Lung microvascular endothelial cell (primary cell): Measurements from ENCODE around the gene MAPK14. TPM values are rescaled to one million over a fixed set of nuclear protein-coding genes. Genes with fewer than 3 reads are reported as not detected.

ENCODE experiments used
- DNase-seq, 2 donors: peaks; one replicate each; pipeline versions ENCODE4 v3.0.0 to v3.0.0-alpha.2; 2010; ENCODE audit warnings: low read depth in 2 of 2
- total RNA-seq: library from RNA; depleted of rRNA; stranded (reverse); fragments of >200 nt; gene quantifications from 2 replicates; pipeline ENCODE4 v1.2.1, GENCODE V29; 2014

The MAPK14 gene
- total RNA-seq, 1 donor from 2014 or later: 36.5 TPM

- peak in 1 of 2 donors; percentile 8 for DNase-seq
Observed at GRCh38 chr6:36035225-36035624, 7.6 kb downstream of the MAPK14 start.

GRCh38 chr6:36038120-36038876, 10.7 kb downstream of the MAPK14 start:
- DNase-seq: peak in 1 of 2 donors; percentile 2

GRCh38 chr6:36039112-36039511, 11.5 kb downstream of the MAPK14 start:
- DNase-seq: peak; percentile 39 to 55

- DNase-seq: no peak
Observed at GRCh38 chr6:36040958-36041357, 13.3 kb downstream of the MAPK14 start.

- DNase-seq: no peak
Observed at GRCh38 chr6:36042618-36043260, 15.1 kb downstream of the MAPK14 start.

- DNase-seq: no peak
Observed at GRCh38 chr6:36049582-36049981, 22.0 kb downstream of the MAPK14 start.

GRCh38 chr6:36050305-36050704, 22.7 kb downstream of the MAPK14 start:
- DNase-seq: no peak

- no peak for DNase-seq
Observed at GRCh38 chr6:36050947-36051710, 23.5 kb downstream of the MAPK14 start.

GRCh38 chr6:36052097-36052496, 24.5 kb downstream of the MAPK14 start:
- no peak for DNase-seq

- no peak for DNase-seq
Observed at GRCh38 chr6:36053878-36054277, 26.3 kb downstream of the MAPK14 start.

- no peak for DNase-seq
Observed at GRCh38 chr6:36054415-36054814, 26.8 kb downstream of the MAPK14 start.

- DNase-seq: peak in 1 of 2 donors; percentile 23
Observed at GRCh38 chr6:36054956-36055355, 27.3 kb downstream of the MAPK14 start.

- no peak for DNase-seq
Observed at GRCh38 chr6:36056178-36056577, 28.6 kb downstream of the MAPK14 start.

GRCh38 chr6:36061236-36061635, 33.6 kb downstream of the MAPK14 start:
- no peak for DNase-seq

- no peak for DNase-seq
Observed at GRCh38 chr6:36062247-36062646, 34.6 kb downstream of the MAPK14 start.

- DNase-seq: no peak
Observed at GRCh38 chr6:36063318-36064060, 35.9 kb downstream of the MAPK14 start.

- no peak for DNase-seq
Observed at GRCh38 chr6:36064770-36065396, 37.3 kb downstream of the MAPK14 start.

- no peak for DNase-seq
Observed at GRCh38 chr6:36065916-36066315, 38.3 kb downstream of the MAPK14 start.

GRCh38 chr6:36066817-36067216, 39.2 kb downstream of the MAPK14 start:
- no peak for DNase-seq

GRCh38 chr6:36067374-36068011, 39.9 kb downstream of the MAPK14 start:
- peak in 1 of 2 donors; percentile 11 for DNase-seq

GRCh38 chr6:36068012-36068392, 40.4 kb downstream of the MAPK14 start:
- DNase-seq: peak; percentile 13 to 17
